Measurements from ENCODE around the gene KHDC3L.

- TF ChIP-seq EZH2 (IDR thresholded peaks at IDR 0.05; ENCODE audit: borderline replicate concordance, low read length): no peak
- no peak for TF ChIP-seq CTCF (IDR thresholded peaks at IDR 0.05; ENCODE audit: low read length)
Measured at GRCh38 chr6:73413102-73413501, 50.6 kb downstream of the KHDC3L start.
